GM18502 (cell line): ENCODE measurements around the gene DLG3.
"Not testable (repeated sequence)": the region's sequence is repeated elsewhere in the genome, so short reads cannot be mapped to it uniquely, and the experiment has no call there.

Experiments used
- ATAC-seq: cut with Tn5 transposase; IDR thresholded peaks from one replicate; pipeline ENCODE4 v1.9.1; 2021; ENCODE audit warnings: mild to moderate bottlenecking; ENCODE audit not compliant: unreplicated experiment, poor library complexity

The DLG3 gene

GRCh38 chrX:70508296-70508911 lies 63.8 kb downstream of the DLG3 start:
- no peak for ATAC-seq

GRCh38 chrX:70509078-70509477 lies 64.4 kb downstream of the DLG3 start:
- ATAC-seq = no peak

GRCh38 chrX:70515270-70515669 lies 70.6 kb downstream of the DLG3 start:
- ATAC-seq = not testable (repeated sequence)

GRCh38 chrX:70515692-70516091 lies 71.1 kb downstream of the DLG3 start:
- not testable (repeated sequence) for ATAC-seq

DNA sequence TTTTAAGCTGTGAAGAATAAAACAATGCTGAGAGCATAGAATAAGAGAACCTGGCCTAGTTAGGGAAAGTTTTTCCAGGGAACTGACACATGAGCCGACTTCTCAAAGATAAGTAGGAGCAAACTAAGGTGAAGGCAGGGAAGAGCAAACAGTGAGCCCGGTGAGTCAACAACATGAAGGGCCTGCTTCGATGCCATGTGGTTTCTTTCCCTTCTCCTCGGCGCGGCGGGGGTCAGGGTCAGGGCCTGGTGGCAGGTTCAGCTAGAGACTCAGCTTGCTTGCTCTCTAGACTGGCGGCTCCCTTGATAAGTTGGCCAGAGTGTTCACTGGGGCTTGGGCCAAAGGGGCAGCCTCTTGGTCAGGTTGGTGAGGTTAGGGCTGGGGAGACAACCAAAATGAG lies 81.1 kb downstream of the DLG3 start:
- ATAC-seq = no peak

GRCh38 chrX:70527053-70527452 lies 82.4 kb downstream of the DLG3 start:
- ATAC-seq = no peak

DNA sequence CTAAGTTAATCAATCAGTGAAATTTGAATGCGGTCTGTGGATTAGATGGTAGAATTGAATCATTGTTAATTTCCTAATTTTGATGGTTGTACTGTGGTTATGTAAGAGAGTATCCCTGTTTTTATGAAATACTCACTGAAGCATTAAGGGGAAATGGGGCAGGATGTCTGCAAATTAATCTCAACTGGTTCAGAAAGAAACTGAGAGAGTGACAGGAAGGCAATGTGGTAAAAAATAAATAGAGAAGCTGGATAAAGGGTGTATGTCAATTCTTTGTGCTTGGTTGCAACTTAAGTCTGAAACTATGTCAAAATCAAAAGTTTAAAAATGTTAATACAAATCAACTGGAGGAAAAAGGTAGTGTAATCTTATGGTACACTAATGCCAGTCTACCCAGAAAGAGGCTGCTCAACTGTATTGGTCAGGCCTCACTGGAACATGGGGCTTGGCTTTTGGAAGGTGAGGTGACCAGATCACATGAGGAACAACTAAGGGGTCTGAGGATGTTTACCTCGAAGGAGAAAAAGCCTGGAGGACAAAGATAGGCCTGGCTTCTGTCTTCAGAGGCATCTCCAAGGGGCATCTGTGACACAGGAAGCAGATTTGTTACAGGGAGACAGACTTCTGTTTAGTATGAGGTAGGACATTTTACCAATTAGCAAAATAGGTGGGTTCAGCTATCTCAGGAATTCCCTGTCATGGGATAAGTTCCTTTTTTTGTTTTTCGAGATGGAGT lies 83.1 kb downstream of the DLG3 start:
- no peak for ATAC-seq

GRCh38 chrX:70535198-70535597 lies 90.6 kb downstream of the DLG3 start:
- no peak for ATAC-seq

- ATAC-seq = no peak
Measured at GRCh38 chrX:70549429-70549828, 104.8 kb downstream of the DLG3 start.

DNA sequence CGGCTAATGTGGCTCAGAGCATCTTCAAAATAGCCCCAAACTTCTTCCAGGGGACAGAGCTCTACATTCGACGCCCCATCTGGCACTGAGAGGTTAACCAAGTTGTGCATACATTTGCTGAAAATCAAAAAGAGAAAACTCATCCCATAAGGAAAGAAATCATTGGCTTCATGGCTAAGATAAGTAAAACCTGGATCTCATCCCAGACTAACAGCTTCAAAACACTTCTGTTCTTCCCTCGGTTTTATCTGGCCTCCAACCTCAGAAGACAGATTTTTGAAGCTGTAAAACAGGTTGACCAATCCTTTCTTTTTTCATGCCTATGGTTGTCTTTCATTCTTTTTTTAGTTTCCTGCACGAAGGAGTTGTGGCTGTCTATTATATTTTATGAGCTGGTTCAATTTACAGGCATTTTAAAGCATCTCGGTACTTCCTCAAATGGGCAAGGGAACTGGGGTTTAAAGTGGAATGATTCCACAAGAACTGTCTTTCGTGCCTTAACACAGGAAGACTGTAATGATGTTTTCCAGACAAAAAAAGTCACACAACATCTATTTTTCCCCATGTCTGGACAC lies 107.6 kb downstream of the DLG3 start:
- ATAC-seq = no peak

DNA sequence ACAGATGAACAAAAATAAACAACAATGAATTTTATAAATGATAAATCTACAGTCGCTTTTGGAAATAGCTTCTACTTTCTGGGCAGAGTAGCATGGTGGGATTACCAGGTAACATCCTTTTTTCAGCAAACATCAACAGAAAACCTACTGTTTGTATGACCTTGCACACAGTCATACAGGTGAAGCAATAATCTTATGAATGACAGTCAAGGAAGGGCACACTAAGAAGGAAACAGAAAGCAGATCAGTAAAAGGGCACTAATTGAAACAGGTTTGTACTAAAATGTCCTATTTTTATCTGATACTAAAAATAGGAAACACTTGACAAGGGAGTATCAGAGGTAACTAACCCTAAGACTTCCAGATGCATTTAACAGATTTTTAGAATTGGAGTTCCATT lies 108.9 kb downstream of the DLG3 start:
- ATAC-seq = no peak

DNA sequence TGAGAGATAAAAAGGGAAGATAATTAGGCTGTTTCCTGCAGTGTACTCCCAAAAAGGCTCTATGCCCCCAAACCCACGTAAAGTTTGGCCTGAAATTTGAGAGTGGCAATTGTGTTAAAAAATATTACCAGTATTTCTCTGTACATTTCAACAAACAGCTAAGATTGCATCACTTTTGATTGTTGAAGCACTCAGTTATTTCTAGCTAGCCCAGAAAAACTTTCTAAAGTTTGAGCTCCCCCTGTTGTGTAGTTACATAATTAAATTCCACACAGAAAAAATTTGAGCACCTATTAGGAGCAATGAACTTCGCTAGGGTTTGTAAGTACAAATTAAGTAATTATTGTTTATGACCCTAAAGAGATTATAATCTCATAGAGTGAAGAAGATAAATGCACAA lies 109.4 kb downstream of the DLG3 start:
- no peak for ATAC-seq

DNA sequence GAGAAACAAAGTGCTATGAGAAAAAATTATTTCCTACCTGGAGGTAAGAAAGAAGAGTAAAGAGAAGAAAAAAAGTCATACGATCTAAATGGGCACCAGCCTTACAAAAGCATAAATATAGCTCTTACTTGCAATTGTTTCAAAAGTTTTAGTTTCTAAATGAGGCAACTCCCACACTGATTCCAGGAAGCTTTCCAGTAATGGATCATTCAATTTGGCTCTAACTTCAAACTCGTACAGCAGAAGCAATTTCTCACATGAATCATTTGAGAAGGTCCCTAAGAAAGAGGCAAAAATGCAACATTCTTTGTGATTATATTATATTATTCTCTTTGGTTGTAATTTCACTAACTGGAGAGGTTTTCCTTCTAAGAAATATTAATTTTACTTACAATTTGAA lies 109.9 kb downstream of the DLG3 start:
- no peak for ATAC-seq

GRCh38 chrX:70554948-70555347 lies 110.3 kb downstream of the DLG3 start:
- ATAC-seq = no peak
